CD4-positive, CD25-positive, alpha-beta regulatory T cell (primary cell): ENCODE data around the gene MCC. TPM values are rescaled to one million over a fixed set of nuclear protein-coding genes. Genes with fewer than 3 reads are reported as not detected.

Source experiments
- ATAC-seq, 2 donors: fragments of 150-1000 bp; cut with Tn5 transposase; one replicate each; pipeline ENCODE4 v1.10.0; 2021; ENCODE audit warnings: low read depth in 2 of 2, moderate number of reproducible peaks in 2 of 2, moderate library complexity in 1 of 2
- DNase-seq, 3 donors: peaks; one replicate each; pipeline versions ENCODE4 v3.0.0 to v3.0.0-alpha.2; 2012 to 2022; ENCODE audit warnings: mixed read lengths in 1 of 3
- H3K27ac ChIP-seq: one replicate; pipeline ENCODE4 v1.7.0; 2013; ENCODE audit warnings: mild to moderate bottlenecking, low read length; ENCODE audit not compliant: insufficient read depth, poor library complexity, severe bottlenecking
- H3K27me3 ChIP-seq: one replicate; pipeline ENCODE4 v1.7.0; 2013; ENCODE audit warnings: low read length; ENCODE audit not compliant: control insufficient read depth, insufficient read depth
- H3K36me3 ChIP-seq: one replicate; pipeline ENCODE4 v1.7.0; 2013; ENCODE audit warnings: mild to moderate bottlenecking, low read length, moderate library complexity; ENCODE audit not compliant: control insufficient read depth, insufficient read depth
- H3K4me1 ChIP-seq: 2 replicates; pipeline ENCODE4 v1.7.0; 2013; ENCODE audit warnings: mild to moderate bottlenecking, low read length; ENCODE audit not compliant: insufficient read depth, control insufficient read depth, poor library complexity, severe bottlenecking
- H3K4me3 ChIP-seq: one replicate; pipeline ENCODE4 v1.7.0; 2013; ENCODE audit warnings: low read depth, mild to moderate bottlenecking, low read length, moderate library complexity
- H3K9me3 ChIP-seq, 2 experiments: 1 replicate in 1 of 2; 2 replicates in 1 of 2; pipeline ENCODE4 v1.7.0; 2013; ENCODE audit warnings: low read length in 2 of 2, mild to moderate bottlenecking in 1 of 2, moderate library complexity in 1 of 2; ENCODE audit not compliant: control insufficient read depth in 2 of 2
- H3K27ac Mint-ChIP-seq, 3 donors: one replicate each; pipeline ENCODE4 v1.8.0; 2020 to 2022; ENCODE audit warnings: mild to moderate bottlenecking in 3 of 3, mixed read lengths in 3 of 3, moderate library complexity in 2 of 3
- H3K27me3 Mint-ChIP-seq: one replicate; pipeline ENCODE4 v1.8.0; 2022; ENCODE audit warnings: mild to moderate bottlenecking, mixed read lengths
- H3K36me3 Mint-ChIP-seq: one replicate; pipeline ENCODE4 v1.8.0; 2020; ENCODE audit warnings: mixed read lengths
- H3K4me1 Mint-ChIP-seq, 4 donors: one replicate each; pipeline ENCODE4 v1.8.0; 2020 to 2022; ENCODE audit warnings: mixed read lengths in 4 of 4, mild to moderate bottlenecking in 1 of 4
- H3K4me3 Mint-ChIP-seq, 4 donors: one replicate each; pipeline ENCODE4 v1.8.0; 2020 to 2022; ENCODE audit warnings: mild to moderate bottlenecking in 4 of 4, mixed read lengths in 4 of 4, moderate library complexity in 3 of 4
- H3K9me3 Mint-ChIP-seq, 7 donors: one replicate each; pipeline ENCODE4 v1.8.0; 2020 to 2022; ENCODE audit warnings: mixed read lengths in 7 of 7, mild to moderate bottlenecking in 3 of 7, moderate library complexity in 2 of 7
- polyA plus RNA-seq, 4 donors: library from polyadenylated mRNA; unstranded; fragments of 300-500 nt; fragmentation: Illumina TruSeq; gene quantifications; one replicate each; pipeline ENCODE4 v1.2.3, GENCODE V29; 2021
- total RNA-seq: library from RNA; stranded (reverse); gene quantifications from one replicate; pipeline ENCODE4 v1.2.3, GENCODE V29; 2022

Gene MCC
- total and polyA plus RNA-seq, 5 donors from 2014 or later: 0.47 to 11.1 (median 3.4) TPM

- no peaks in the 10 kb centered on the region for H3K9me3 ChIP-seq
- Mint-ChIP-seq H3K4me3 (no peak overlapping the region), H3K36me3 (no peaks in the 10 kb centered on the region), H3K27ac (no peak overlapping the region), H3K4me1 (peaks cover 0 to 2% (median 0%) of the 10 kb centered on the region in 4 donors), H3K9me3 (peaks cover 0 to 2% (median 0%) of the 10 kb centered on the region in 7 donors), H3K27me3 (no peaks in the 10 kb centered on the region)
- H3K36me3 ChIP-seq: no peaks in the 10 kb centered on the region
- H3K4me1 ChIP-seq: no peaks in the 10 kb centered on the region
- H3K27ac ChIP-seq: no peak overlapping the region
- no peak overlapping the region for H3K4me3 ChIP-seq
- H3K27me3 ChIP-seq: peaks cover 4% of the 10 kb centered on the region
- DNase-seq: no peak
- no peak for ATAC-seq
Observed at GRCh38 chr5:113202287-113202686, 286.0 kb downstream of the MCC start.

GRCh38 chr5:113201715-113202114 is 286.5 kb downstream of the MCC start:
- DNase-seq (no peak), ATAC-seq (no peak)
- Histone ChIP-seq H3K4me3 (no peak overlapping the region), H3K27ac (no peak overlapping the region), H3K36me3 (no peaks in the 10 kb centered on the region), H3K27me3 (no peaks in the 10 kb centered on the region), H3K4me1 (no peaks in the 10 kb centered on the region), H3K9me3 (no peaks in the 10 kb centered on the region)
- H3K27ac Mint-ChIP-seq: no peak overlapping the region
- H3K4me3 Mint-ChIP-seq: no peak overlapping the region
- peaks cover 0 to 2% (median 0%) of the 10 kb centered on the region in 4 donors for H3K4me1 Mint-ChIP-seq
- H3K9me3 Mint-ChIP-seq: peaks cover 0 to 2% (median 0%) of the 10 kb centered on the region in 7 donors
- H3K27me3 Mint-ChIP-seq: no peaks in the 10 kb centered on the region
- H3K36me3 Mint-ChIP-seq: no peaks in the 10 kb centered on the region

DNA sequence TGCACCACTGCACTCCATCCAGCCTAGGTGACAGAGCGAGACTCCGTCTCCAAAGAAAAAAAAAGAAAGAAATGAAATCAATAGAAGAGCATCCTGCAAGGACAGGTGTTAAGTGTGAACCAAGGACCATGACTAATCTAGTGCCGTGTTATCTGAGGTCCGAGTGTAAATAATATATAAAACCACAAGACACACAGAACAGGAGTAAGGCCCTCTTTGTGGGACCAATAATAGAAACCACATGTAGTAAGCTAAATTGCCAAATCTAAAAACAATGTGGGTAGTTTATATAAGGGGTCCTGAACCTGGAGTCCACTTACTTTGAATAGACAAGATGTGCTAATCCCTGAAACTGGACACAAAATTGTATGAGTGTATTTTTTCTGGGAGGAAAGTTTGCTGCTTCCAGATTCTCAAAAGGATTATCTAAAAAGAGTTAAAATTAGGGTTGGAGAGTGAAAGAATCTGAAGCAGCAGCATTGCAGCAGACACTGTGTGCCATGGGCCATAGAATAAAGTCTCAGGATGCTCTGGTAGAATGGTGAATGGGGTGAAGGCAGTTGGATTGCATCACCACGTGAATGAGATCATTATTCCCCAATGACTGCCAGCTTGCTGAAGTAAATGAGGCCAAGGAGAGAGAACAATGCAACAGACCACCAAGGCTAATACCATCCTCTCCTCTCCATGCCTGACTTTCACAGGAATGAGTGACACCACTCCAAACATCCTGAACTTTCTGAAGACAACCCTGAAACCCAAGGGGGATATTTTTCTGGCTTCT is 288.9 kb downstream of the MCC start:
- no peaks in the 10 kb centered on the region for H3K27me3 Mint-ChIP-seq
- Histone ChIP-seq H3K9me3 (no peaks in the 10 kb centered on the region), H3K27me3 (no peaks in the 10 kb centered on the region), H3K4me3 (no peak overlapping the region), H3K27ac (no peak overlapping the region), H3K36me3 (no peaks in the 10 kb centered on the region), H3K4me1 (no peaks in the 10 kb centered on the region)
- H3K36me3 Mint-ChIP-seq: no peaks in the 10 kb centered on the region
- ATAC-seq: no peak
- H3K4me3 Mint-ChIP-seq: no peak overlapping the region
- DNase-seq: no peak
- no peaks in the 10 kb centered on the region for H3K4me1 Mint-ChIP-seq
- peaks cover 0 to 2% (median 0%) of the 10 kb centered on the region in 7 donors for H3K9me3 Mint-ChIP-seq
- peak overlapping the region in 1 of 3 donors; percentile 33 for H3K27ac Mint-ChIP-seq

GRCh38 chr5:113197456-113198200 is 290.6 kb downstream of the MCC start:
- Histone ChIP-seq H3K36me3 (no peaks in the 10 kb centered on the region), H3K9me3 (no peaks in the 10 kb centered on the region), H3K4me1 (no peaks in the 10 kb centered on the region), H3K27ac (no peak overlapping the region), H3K27me3 (no peaks in the 10 kb centered on the region), H3K4me3 (no peak overlapping the region)
- H3K27me3 Mint-ChIP-seq: no peaks in the 10 kb centered on the region
- peak overlapping the region in 1 of 3 donors; percentile 27 for H3K27ac Mint-ChIP-seq
- H3K4me1 Mint-ChIP-seq: peaks cover 0 to 2% (median 0%) of the 10 kb centered on the region in 4 donors
- H3K4me3 Mint-ChIP-seq: no peak overlapping the region
- ATAC-seq (no peak), DNase-seq (no peak)
- H3K36me3 Mint-ChIP-seq: no peaks in the 10 kb centered on the region
- H3K9me3 Mint-ChIP-seq: peaks cover 0 to 4% (median 0%) of the 10 kb centered on the region in 7 donors

DNA sequence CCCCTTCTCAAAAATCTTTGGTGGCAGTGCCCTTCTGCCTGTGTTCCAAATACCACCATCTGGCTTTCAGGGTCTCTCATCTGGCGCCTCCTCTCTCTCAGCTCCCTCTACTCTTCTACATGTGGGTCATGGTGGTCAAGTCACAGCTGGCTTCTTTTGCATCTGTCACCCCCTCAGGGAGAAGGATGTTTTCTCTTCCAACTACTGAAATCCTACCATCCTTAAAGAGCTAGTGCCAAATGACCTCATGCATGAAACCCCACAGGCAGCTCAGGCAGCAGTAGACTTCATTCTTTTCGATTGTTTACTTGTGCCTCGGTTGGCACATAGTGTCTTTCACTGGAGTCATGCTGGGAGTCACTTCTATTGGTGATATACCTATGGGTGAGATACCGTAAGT is 292.5 kb downstream of the MCC start:
- Histone ChIP-seq H3K36me3 (no peaks in the 10 kb centered on the region), H3K4me1 (no peaks in the 10 kb centered on the region), H3K27ac (no peak overlapping the region), H3K27me3 (no peaks in the 10 kb centered on the region), H3K9me3 (no peaks in the 10 kb centered on the region), H3K4me3 (no peak overlapping the region)
- H3K27ac Mint-ChIP-seq: no peak overlapping the region
- peaks cover 0 to 2% (median 0%) of the 10 kb centered on the region in 4 donors for H3K4me1 Mint-ChIP-seq
- H3K27me3 Mint-ChIP-seq: no peaks in the 10 kb centered on the region
- no peak overlapping the region for H3K4me3 Mint-ChIP-seq
- DNase-seq: no peak
- ATAC-seq: no peak
- H3K36me3 Mint-ChIP-seq: no peaks in the 10 kb centered on the region
- peaks cover 0 to 4% (median 0%) of the 10 kb centered on the region in 7 donors for H3K9me3 Mint-ChIP-seq

DNA sequence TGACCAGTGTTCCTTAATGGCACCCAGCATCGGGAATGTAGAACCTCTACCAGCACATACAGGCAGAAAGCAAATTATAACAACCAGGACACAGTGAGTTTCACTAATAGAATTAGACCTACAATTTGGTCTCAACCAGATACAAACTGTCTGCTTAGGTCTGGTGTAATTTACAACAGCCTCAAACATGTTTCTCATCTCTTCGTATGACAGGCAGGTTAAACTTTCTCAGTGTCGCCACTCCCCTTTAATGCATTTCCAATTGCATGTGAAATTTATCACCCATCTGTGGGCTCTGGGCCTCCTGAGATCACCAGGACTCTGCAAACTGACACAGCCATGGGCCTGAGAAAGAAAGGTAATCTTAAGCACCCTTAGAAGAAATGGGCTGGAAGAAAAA is 293.0 kb downstream of the MCC start:
- ATAC-seq: no peak
- Mint-ChIP-seq H3K4me1 (peaks cover 0 to 2% (median 0%) of the 10 kb centered on the region in 4 donors), H3K27me3 (no peaks in the 10 kb centered on the region), H3K27ac (no peak overlapping the region), H3K9me3 (peaks cover 0 to 4% (median 0%) of the 10 kb centered on the region in 7 donors), H3K4me3 (no peak overlapping the region), H3K36me3 (no peaks in the 10 kb centered on the region)
- no peaks in the 10 kb centered on the region for H3K36me3 ChIP-seq
- no peaks in the 10 kb centered on the region for H3K27me3 ChIP-seq
- H3K4me1 ChIP-seq: no peaks in the 10 kb centered on the region
- DNase-seq: no peak
- no peaks in the 10 kb centered on the region for H3K9me3 ChIP-seq
- H3K4me3 ChIP-seq: no peak overlapping the region
- no peak overlapping the region for H3K27ac ChIP-seq

GRCh38 chr5:113194591-113194990 is 293.7 kb downstream of the MCC start:
- no peaks in the 10 kb centered on the region for H3K9me3 ChIP-seq
- no peaks in the 10 kb centered on the region for H3K27me3 ChIP-seq
- Mint-ChIP-seq H3K4me3 (no peak overlapping the region), H3K27me3 (no peaks in the 10 kb centered on the region), H3K4me1 (peaks cover 0 to 2% (median 0%) of the 10 kb centered on the region in 4 donors), H3K27ac (no peak overlapping the region), H3K9me3 (peaks cover 0 to 4% (median 0%) of the 10 kb centered on the region in 7 donors), H3K36me3 (no peaks in the 10 kb centered on the region)
- ATAC-seq (no peak), DNase-seq (no peak)
- no peaks in the 10 kb centered on the region for H3K36me3 ChIP-seq
- H3K4me1 ChIP-seq: no peaks in the 10 kb centered on the region
- no peak overlapping the region for H3K27ac ChIP-seq
- no peak overlapping the region for H3K4me3 ChIP-seq
